Activated B cell treated with CpG ODN at 0.5 μM for 24 hours (primary cell): ENCODE data around the gene CLDND1. TPM values are rescaled to one million over a fixed set of nuclear protein-coding genes. Genes with fewer than 3 reads are reported as not detected.
"Not testable (repeated sequence)": the region's sequence is repeated elsewhere in the genome, so short reads cannot be mapped to it uniquely, and the experiment has no call there.

Experiments used
- ATAC-seq: fragments of 200-7000 bp; cut with Tn5 transposase; one replicate; pipeline ENCODE4 v1.10.0; 2021; ENCODE audit warnings: low read depth, mild to moderate bottlenecking, moderate library complexity
- CTCF ChIA-PET: fragments of 350-600 bp; sonication (Branson Sonifier 250); formaldehyde crosslinking; loops from one replicate; lab custom pipeline; 2021; ENCODE audit warnings: antibody characterized with exemption; lab: Charles Lee
- POLR2A ChIA-PET: fragments of 350-600 bp; sonication (Branson Sonifier 250); formaldehyde crosslinking; loops from one replicate; lab custom pipeline; 2021; ENCODE audit warnings: antibody characterized with exemption; lab: Charles Lee
- DNase-seq: peaks from one replicate; pipeline ENCODE4 v3.0.0; 2022
- H3K27ac Mint-ChIP-seq: one replicate; pipeline ENCODE4 v1.8.0; 2020; ENCODE audit warnings: mixed read lengths
- H3K27me3 Mint-ChIP-seq: one replicate; pipeline ENCODE4 v1.8.0; 2021; ENCODE audit warnings: mixed read lengths
- H3K36me3 Mint-ChIP-seq: one replicate; pipeline ENCODE4 v1.8.0; 2021; ENCODE audit warnings: low read depth, mixed read lengths
- H3K4me1 Mint-ChIP-seq: one replicate; pipeline ENCODE4 v1.8.0; 2021; ENCODE audit warnings: mixed read lengths
- H3K4me3 Mint-ChIP-seq: one replicate; pipeline ENCODE4 v1.8.0; 2020; ENCODE audit warnings: mild to moderate bottlenecking, mixed read lengths
- H3K9me3 Mint-ChIP-seq: one replicate; pipeline ENCODE4 v1.8.0; 2020; ENCODE audit warnings: mixed read lengths
- intact Hi-C: fragments of 100-400 bp; cut with micrococcal nuclease; formaldehyde crosslinking; loops from one replicate; pipeline ENCODE4 v1.15.1; 2024
- total RNA-seq: library from RNA; stranded (reverse); gene quantifications from 2 replicates; pipeline ENCODE4 v1.2.3, GENCODE V29; 2022
- TF ChIP-seq, protein P1 (sequence below): fragments of 200-600 bp; IDR thresholded peaks from one replicate; pipeline ENCODE4 v1.8.0; 2022; ENCODE audit warnings: antibody characterized with exemption, mild to moderate bottlenecking

The CLDND1 gene
- total RNA-seq, 1 donor from 2014 or later, result 140 TPM

DNA sequence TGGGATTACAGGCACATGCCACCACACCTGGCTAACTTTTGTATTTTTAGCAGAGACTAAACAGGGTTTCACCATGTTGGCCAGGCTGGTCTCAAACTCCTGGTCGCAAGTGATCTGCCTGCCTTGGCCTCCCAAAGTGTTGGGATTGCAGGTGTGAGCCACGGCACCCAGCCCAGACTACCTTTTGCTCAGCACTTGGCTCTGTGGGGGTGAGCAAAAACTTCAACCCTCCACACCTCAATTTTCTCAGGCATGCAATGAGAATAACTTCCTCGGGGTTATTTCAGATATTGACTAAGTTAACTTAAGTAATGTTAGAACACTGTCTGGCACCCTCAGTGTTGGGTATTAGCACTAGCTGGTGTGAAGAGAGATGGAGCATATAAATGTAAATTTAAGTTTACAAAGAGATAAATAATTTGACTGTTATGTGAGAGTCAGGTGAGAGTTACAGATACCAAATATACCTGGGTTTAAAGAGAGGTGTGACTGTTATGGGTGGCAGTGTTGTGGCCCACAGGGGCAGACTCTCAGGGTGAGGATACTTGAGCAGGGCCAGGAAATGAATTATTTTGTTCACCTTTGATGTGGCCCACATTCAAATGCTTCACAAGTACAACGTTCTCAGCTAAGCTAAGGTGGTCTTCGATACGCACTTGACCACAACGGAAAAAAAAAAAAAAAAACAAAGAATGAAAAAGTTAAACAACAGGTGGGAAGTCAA, 41.7 kb upstream of the CLDND1 start:
- Mint-ChIP-seq H3K36me3 (no peaks in the 10 kb centered on the region), H3K4me3 (no peak overlapping the region), H3K27me3 (no peaks in the 10 kb centered on the region), H3K4me1 (peaks cover 42% of the 10 kb centered on the region), H3K27ac (peak overlapping the region; percentile 54), H3K9me3 (peaks cover 3% of the 10 kb centered on the region)
- no peak for DNase-seq
- ChIA-PET CTCF (no interaction called here), POLR2A (interaction anchor here (0.6 to 2.2 kb wide), 9 partner anchors 8 to 48 kb away, joined by 3 to 15 read pairs (median 5); partner anchors contain the start of genes CLDND1 and GPR15)
- TF ChIP-seq, protein P1, sequence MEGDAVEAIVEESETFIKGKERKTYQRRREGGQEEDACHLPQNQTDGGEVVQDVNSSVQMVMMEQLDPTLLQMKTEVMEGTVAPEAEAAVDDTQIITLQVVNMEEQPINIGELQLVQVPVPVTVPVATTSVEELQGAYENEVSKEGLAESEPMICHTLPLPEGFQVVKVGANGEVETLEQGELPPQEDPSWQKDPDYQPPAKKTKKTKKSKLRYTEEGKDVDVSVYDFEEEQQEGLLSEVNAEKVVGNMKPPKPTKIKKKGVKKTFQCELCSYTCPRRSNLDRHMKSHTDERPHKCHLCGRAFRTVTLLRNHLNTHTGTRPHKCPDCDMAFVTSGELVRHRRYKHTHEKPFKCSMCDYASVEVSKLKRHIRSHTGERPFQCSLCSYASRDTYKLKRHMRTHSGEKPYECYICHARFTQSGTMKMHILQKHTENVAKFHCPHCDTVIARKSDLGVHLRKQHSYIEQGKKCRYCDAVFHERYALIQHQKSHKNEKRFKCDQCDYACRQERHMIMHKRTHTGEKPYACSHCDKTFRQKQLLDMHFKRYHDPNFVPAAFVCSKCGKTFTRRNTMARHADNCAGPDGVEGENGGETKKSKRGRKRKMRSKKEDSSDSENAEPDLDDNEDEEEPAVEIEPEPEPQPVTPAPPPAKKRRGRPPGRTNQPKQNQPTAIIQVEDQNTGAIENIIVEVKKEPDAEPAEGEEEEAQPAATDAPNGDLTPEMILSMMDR, result no peak
- ATAC-seq, result no peak
- intact Hi-C loops, result no loop called here

DNA sequence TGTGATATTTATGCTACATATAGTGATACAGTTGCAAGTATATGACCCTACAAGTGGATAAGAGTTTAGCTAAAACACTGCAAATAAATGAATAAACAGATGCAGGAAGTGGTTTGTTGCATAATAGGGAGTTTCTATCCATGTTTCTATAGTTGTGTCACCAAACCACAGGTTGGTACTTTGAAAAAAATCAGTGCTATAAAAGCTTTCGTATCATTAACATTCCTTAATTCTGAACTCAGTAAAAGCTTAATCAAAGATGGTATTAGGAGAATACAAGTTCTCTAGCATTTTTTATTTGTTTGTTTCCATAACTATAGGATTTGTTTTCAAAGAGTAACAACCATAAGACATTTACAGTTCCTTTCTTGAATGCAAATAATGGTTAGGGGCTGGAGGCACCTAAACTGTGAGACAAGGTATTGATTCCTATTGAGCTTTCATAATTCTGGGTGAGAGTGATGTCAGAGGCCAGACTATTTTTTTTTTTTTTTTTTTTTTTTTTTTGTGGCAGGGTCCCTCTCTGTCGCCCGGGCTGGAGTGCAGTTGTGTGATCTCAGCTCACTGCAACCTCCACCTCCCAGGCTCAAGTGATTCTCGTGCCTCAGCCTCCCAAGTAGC, 41.1 kb upstream of the CLDND1 start:
- no peak for DNase-seq
- CTCF ChIA-PET, result no interaction called here
- intact Hi-C loops, result no loop called here

DNA sequence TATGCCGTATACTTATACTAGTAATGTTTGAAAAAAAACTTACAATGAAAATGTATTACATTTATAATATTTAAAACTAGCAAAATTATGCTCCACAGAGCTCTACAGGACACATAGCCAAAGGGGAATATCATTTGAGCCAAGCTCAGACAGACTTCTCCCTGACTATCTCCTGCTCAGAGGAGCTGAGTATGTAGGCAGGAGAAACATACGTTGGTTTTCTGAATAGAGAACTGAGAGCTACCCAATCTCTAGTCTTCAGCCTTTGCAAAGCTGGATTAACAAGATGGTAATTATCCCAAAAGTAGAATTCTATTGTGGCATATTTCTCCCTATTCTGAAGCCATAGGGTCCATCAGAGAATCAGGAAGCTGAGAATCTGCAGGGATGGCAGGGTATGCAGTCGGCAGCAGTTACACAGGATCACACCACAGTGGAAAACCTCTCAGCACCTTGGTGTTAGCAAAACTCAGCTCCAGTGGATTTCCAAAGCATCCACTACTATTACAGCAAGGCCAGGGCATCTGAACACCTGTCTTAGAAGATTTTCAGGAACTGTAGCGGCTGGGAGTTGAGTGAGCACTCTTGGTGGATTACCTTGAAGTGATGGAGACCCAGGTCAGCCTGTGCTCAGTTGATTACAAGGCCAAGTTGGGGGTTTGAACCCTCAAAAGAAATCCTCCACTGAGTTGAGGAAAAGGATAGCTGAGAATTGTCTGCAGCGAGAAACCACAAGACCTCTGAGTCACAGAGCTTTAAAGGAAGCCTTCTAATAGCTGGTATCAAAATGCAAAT, 39.2 kb upstream of the CLDND1 start:
- peak overlapping the region; percentile 50 for H3K27ac Mint-ChIP-seq
- TF ChIP-seq, protein P1, result no peak
- ChIA-PET CTCF (no interaction called here), POLR2A (interaction anchor here (1.6 to 2.2 kb wide), 3 partner anchors 20 to 29 kb away, joined by 6 to 13 read pairs (median 9); no protein-coding TSS in a partner anchor)
- no peak for DNase-seq
- H3K36me3 Mint-ChIP-seq, result no peaks in the 10 kb centered on the region
- H3K27me3 Mint-ChIP-seq, result no peaks in the 10 kb centered on the region
- H3K4me1 Mint-ChIP-seq, result peaks cover 45% of the 10 kb centered on the region
- ATAC-seq, result no peak
- H3K9me3 Mint-ChIP-seq, result peaks cover 3% of the 10 kb centered on the region
- intact Hi-C loops, result no loop called here
- H3K4me3 Mint-ChIP-seq, result no peak overlapping the region

More for the DNA sequence above, 41.1 kb upstream of the CLDND1 start:
- Mint-ChIP-seq H3K27me3 (no peaks in the 10 kb centered on the region), H3K4me3 (no peak overlapping the region), H3K4me1 (peaks cover 42% of the 10 kb centered on the region), H3K27ac (peak overlapping the region; percentile 54), H3K9me3 (peaks cover 3% of the 10 kb centered on the region), H3K36me3 (no peaks in the 10 kb centered on the region)
- ATAC-seq, result peak; percentile 60
- TF ChIP-seq, protein P1, result no peak
- POLR2A ChIA-PET, result interaction anchor here (0.6 to 2.2 kb wide), 11 partner anchors 9 to 581 kb away, joined by 3 to 15 read pairs (median 5); partner anchors contain the start of genes CLDND1 and GPR15

DNA sequence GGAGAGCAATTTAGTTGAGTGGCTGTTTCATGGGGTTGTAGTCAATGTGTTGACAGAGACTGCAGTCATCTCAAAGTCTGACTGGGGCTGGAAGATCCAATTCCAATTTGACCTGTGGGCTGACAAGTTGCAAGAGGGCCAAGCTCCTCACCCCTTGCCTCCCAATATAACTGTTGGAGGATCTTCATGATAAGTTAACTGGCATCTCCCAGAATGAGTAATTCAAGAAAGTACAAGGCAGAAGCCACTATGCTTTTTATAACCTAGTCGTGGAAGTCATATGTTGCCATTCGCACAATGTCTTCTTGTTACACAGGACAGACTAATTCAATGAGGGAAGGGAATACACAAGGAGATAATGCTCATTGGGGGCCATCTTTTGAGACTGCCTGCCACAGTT, 38.2 kb upstream of the CLDND1 start:
- Mint-ChIP-seq H3K27ac (no peak overlapping the region), H3K36me3 (no peaks in the 10 kb centered on the region), H3K27me3 (no peaks in the 10 kb centered on the region), H3K9me3 (peaks cover 3% of the 10 kb centered on the region), H3K4me1 (peaks cover 55% of the 10 kb centered on the region), H3K4me3 (no peak overlapping the region)
- CTCF ChIA-PET, result no interaction called here
- POLR2A ChIA-PET, result no interaction called here
- no peak for ATAC-seq
- no peak for DNase-seq
- intact Hi-C loops, result no loop called here
- TF ChIP-seq, protein P1, result no peak

DNA sequence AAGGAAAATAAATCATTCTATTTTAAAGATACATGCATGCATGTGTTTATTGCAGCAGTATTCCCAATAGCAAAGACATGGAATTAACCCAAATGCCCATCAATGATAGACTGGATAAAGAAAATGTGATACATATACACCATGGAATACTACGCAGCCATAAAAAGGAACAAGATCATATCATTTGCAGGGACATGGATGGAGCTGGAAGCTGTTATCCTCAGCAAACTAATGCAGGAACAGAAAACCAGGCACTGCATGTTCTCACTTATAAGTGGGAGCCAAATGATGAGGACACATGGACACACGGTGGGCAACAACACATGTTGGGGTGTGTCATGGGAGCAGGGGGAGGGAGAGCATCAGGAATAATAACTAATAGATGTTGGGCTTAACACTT, 37.1 kb upstream of the CLDND1 start:
- ATAC-seq, H3K9me3 Mint-ChIP-seq, H3K27ac Mint-ChIP-seq, intact Hi-C loops, H3K27me3 Mint-ChIP-seq, POLR2A ChIA-PET, H3K36me3 Mint-ChIP-seq, H3K4me3 Mint-ChIP-seq, DNase-seq: not testable (repeated sequence)
- CTCF ChIA-PET, result interaction anchor here (0.6 kb wide), 1 partner anchor 766 kb away, joined by 4 read pairs; no protein-coding TSS in a partner anchor
- H3K4me1 Mint-ChIP-seq, result peaks cover 56% of the 10 kb centered on the region
